GM21447 (cell line): ENCODE results near the gene KTN1.

Experiments
- ATAC-seq: cut with Tn5 transposase; IDR thresholded peaks from one replicate; pipeline ENCODE4 v1.9.1; 2021; ENCODE audit not compliant: unreplicated experiment

The KTN1 gene

GRCh38 chr14:55609681-55610080 is 29.7 kb downstream of the KTN1 start:
- ATAC-seq, result no peak

- no peak for ATAC-seq
These were observed 30.8 kb downstream of the KTN1 start for GRCh38 chr14:55610713-55611370.

GRCh38 chr14:55611859-55612258 is 31.9 kb downstream of the KTN1 start:
- no peak for ATAC-seq

- ATAC-seq, result no peak
These were observed 34.3 kb downstream of the KTN1 start for GRCh38 chr14:55614304-55614703.

GRCh38 chr14:55620277-55620676 is 40.3 kb downstream of the KTN1 start:
- no peak for ATAC-seq

- no peak for ATAC-seq
These were observed 41.0 kb downstream of the KTN1 start for GRCh38 chr14:55620981-55621380.

- no peak for ATAC-seq
These were observed 41.4 kb downstream of the KTN1 start for GRCh38 chr14:55621391-55621790.

- no peak for ATAC-seq
These were observed 44.9 kb downstream of the KTN1 start for GRCh38 chr14:55624913-55625312.

GRCh38 chr14:55625481-55625880 is 45.5 kb downstream of the KTN1 start:
- ATAC-seq, result no peak

- ATAC-seq, result no peak
These were observed 46.1 kb downstream of the KTN1 start for GRCh38 chr14:55626131-55626530.

GRCh38 chr14:55628426-55628825 is 48.4 kb downstream of the KTN1 start:
- no peak for ATAC-seq

GRCh38 chr14:55638665-55639064 is 58.7 kb downstream of the KTN1 start:
- no peak for ATAC-seq

- ATAC-seq, result no peak
These were observed 61.3 kb downstream of the KTN1 start for GRCh38 chr14:55641290-55641689.

- no peak for ATAC-seq
These were observed 61.9 kb downstream of the KTN1 start for GRCh38 chr14:55641954-55642353.

- ATAC-seq, result no peak
These were observed 65.1 kb downstream of the KTN1 start for GRCh38 chr14:55645145-55645544.

- no peak for ATAC-seq
These were observed 66.1 kb downstream of the KTN1 start for GRCh38 chr14:55645845-55646832.

- no peak for ATAC-seq
These were observed 71.0 kb downstream of the KTN1 start for GRCh38 chr14:55650992-55651391.

- no peak for ATAC-seq
These were observed 74.2 kb downstream of the KTN1 start for GRCh38 chr14:55654243-55654642.

- no peak for ATAC-seq
These were observed 81.0 kb downstream of the KTN1 start for GRCh38 chr14:55661029-55661428.

- no peak for ATAC-seq
These were observed 82.7 kb downstream of the KTN1 start for GRCh38 chr14:55662752-55663151.

GRCh38 chr14:55665067-55665675 is 85.2 kb downstream of the KTN1 start:
- ATAC-seq, result no peak

GRCh38 chr14:55667801-55668200 is 87.8 kb downstream of the KTN1 start:
- no peak for ATAC-seq
